HG03064 (cell line): ENCODE results near the gene RIMS4.

Experiments used
- ATAC-seq: cut with Tn5 transposase; IDR thresholded peaks from one replicate; pipeline ENCODE4 v1.9.1; 2021; ENCODE audit warnings: low read depth; ENCODE audit not compliant: unreplicated experiment

The RIMS4 gene

GRCh38 chr20:44704551-44704971 is 105.8 kb downstream of the RIMS4 start:
- no peak for ATAC-seq

DNA sequence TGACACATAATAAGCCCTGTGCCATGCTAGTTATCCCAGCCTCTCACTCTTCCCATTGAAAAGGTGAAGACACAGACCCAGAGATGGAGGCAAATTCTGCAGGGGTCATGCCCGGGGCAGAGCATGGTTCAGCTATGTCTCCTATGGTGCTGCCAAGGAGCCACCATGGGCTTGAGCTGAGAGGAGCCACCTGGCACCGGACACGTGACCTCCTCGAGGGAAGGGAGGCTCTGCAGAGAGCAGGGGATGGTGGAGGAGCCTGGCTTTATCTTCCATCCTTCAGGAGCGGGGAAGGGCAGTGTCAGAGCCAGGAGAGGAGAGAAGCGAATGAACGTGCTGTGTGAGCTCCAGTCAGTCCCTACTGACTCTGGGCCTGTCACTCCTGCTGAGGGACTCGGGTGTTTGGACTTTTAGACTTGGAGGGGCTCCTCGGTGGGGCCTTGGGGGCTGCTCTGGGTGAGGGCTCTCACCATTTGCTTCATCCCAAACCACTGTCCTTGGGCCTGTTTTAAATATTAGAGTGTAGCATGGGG is 106.3 kb downstream of the RIMS4 start:
- ATAC-seq: no peak

GRCh38 chr20:44703183-44703925 is 107.0 kb downstream of the RIMS4 start:
- ATAC-seq: no peak

DNA sequence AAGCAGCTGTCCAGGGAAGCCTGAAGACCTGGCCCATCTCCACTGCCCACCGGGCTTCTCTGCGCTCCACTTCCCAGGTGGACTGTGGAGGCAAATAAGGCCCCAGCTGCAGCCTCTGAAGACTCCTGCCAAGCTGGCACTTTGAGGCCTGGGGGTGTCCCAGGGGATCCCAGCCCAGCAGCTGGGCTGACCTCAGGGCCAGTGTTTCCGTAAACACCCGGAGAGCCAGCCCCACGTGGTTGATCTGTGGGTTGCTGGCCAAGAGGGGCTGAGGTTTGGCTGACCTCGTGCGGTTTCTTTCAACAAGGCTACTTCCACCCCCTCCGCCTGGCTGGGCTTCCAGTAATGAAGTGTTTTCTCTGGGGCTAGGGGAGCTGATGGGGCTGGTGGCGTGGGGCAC is 107.6 kb downstream of the RIMS4 start:
- peak; percentile 53 for ATAC-seq

DNA sequence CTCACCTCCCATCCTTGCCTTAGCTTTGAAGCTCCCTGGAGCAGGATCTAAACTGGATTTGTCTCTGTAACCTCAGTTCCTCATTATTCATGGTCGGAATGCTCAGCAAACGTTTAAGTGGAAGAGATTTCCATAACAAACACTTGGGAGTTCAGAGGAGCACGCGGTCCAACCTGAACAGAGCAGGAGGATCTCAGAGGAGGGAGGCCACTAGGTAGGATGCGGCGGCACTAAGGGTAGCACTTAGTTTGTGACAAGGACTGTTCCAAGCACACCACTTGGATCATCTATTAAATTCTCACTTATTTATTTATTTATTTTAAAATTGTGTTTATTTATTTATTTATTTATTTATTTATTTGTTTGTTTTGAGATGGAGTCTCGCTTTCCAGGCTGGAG is 108.5 kb downstream of the RIMS4 start:
- no peak for ATAC-seq
